Erythroblast (primary cell): ENCODE data around the gene PCBP3.

Source experiments
- GATA1 ChIP-seq: IDR thresholded peaks from 2 replicates; pipeline ENCODE4 v1.6.1; 2011; ENCODE audit warnings: low read depth, mild to moderate bottlenecking, control low read depth, low read length, moderate library complexity
- POLR2A ChIP-seq: IDR thresholded peaks from 2 replicates; pipeline ENCODE4 v1.6.1; 2011; ENCODE audit warnings: mild to moderate bottlenecking, low read length

GRCh38 chr21:45877171-45877438 is 233.6 kb downstream of the PCBP3 start:
- TF ChIP-seq POLR2A, result no peak
- TF ChIP-seq GATA1, result no peak
